Measurements from ENCODE around the gene ABCC8.

The ABCC8 gene

GRCh38 chr11:17399236-17399635 lies 77.4 kb downstream of the ABCC8 start:
- H3K9me3 Mint-ChIP-seq = peaks cover 3% of the 10 kb centered on the region
- H3K4me3 Mint-ChIP-seq = no peak overlapping the region
- H3K27ac Mint-ChIP-seq = peak overlapping the region; percentile 91
- no peaks in the 10 kb centered on the region for H3K36me3 Mint-ChIP-seq
- no peak for ATAC-seq
- peaks cover 25% of the 10 kb centered on the region for H3K4me1 Mint-ChIP-seq
- no peaks in the 10 kb centered on the region for H3K27me3 Mint-ChIP-seq

- no peaks in the 10 kb centered on the region for H3K27me3 Mint-ChIP-seq
- no peak for ATAC-seq
- no peaks in the 10 kb centered on the region for H3K36me3 Mint-ChIP-seq
- peaks cover 25% of the 10 kb centered on the region for H3K4me1 Mint-ChIP-seq
- H3K9me3 Mint-ChIP-seq = peaks cover 3% of the 10 kb centered on the region
- no peak overlapping the region for H3K4me3 Mint-ChIP-seq
- H3K27ac Mint-ChIP-seq = peak overlapping the region; percentile 91
Observed at GRCh38 chr11:17397311-17398002, 79.2 kb downstream of the ABCC8 start.

GRCh38 chr11:17396598-17397310 lies 79.9 kb downstream of the ABCC8 start:
- no peak for ATAC-seq
- peak overlapping the region; percentile 91 for H3K27ac Mint-ChIP-seq
- H3K27me3 Mint-ChIP-seq = no peaks in the 10 kb centered on the region

GRCh38 chr11:17395978-17396377 lies 80.7 kb downstream of the ABCC8 start:
- peak overlapping the region; percentile 91 for H3K27ac Mint-ChIP-seq
- H3K36me3 Mint-ChIP-seq = no peaks in the 10 kb centered on the region
- H3K9me3 Mint-ChIP-seq = peaks cover 3% of the 10 kb centered on the region
- peaks cover 30% of the 10 kb centered on the region for H3K4me1 Mint-ChIP-seq
- no peaks in the 10 kb centered on the region for H3K27me3 Mint-ChIP-seq
- H3K4me3 Mint-ChIP-seq = no peak overlapping the region
- ATAC-seq = no peak

More at GRCh38 chr11:17396598-17397310, 79.9 kb downstream of the ABCC8 start:
- Mint-ChIP-seq H3K9me3 (peaks cover 3% of the 10 kb centered on the region), H3K4me3 (no peak overlapping the region), H3K4me1 (peaks cover 28% of the 10 kb centered on the region), H3K36me3 (no peaks in the 10 kb centered on the region)

- Mint-ChIP-seq H3K27ac (peak overlapping the region; percentile 91), H3K27me3 (no peaks in the 10 kb centered on the region), H3K9me3 (peaks cover 3% of the 10 kb centered on the region), H3K36me3 (no peaks in the 10 kb centered on the region), H3K4me1 (peaks cover 28% of the 10 kb centered on the region), H3K4me3 (no peak overlapping the region)
- no peak for ATAC-seq
Observed at GRCh38 chr11:17395554-17395961, 81.1 kb downstream of the ABCC8 start.

GRCh38 chr11:17394743-17395390 lies 81.8 kb downstream of the ABCC8 start:
- no peaks in the 10 kb centered on the region for H3K27me3 Mint-ChIP-seq
- no peak for ATAC-seq

GRCh38 chr11:17393472-17393871 lies 83.2 kb downstream of the ABCC8 start:
- no peak for ATAC-seq
- Mint-ChIP-seq H3K9me3 (no peaks in the 10 kb centered on the region), H3K4me3 (no peak overlapping the region), H3K27ac (peak overlapping the region; percentile 28), H3K27me3 (no peaks in the 10 kb centered on the region), H3K4me1 (peaks cover 29% of the 10 kb centered on the region), H3K36me3 (no peaks in the 10 kb centered on the region)

More at GRCh38 chr11:17394743-17395390, 81.8 kb downstream of the ABCC8 start:
- Mint-ChIP-seq H3K9me3 (peaks cover 3% of the 10 kb centered on the region), H3K36me3 (no peaks in the 10 kb centered on the region), H3K4me3 (no peak overlapping the region), H3K27ac (peak overlapping the region; percentile 91), H3K4me1 (peaks cover 28% of the 10 kb centered on the region)

GRCh38 chr11:17392872-17393271 lies 83.8 kb downstream of the ABCC8 start:
- Mint-ChIP-seq H3K4me1 (peaks cover 32% of the 10 kb centered on the region), H3K27ac (peak overlapping the region; percentile 28), H3K4me3 (no peak overlapping the region), H3K27me3 (no peaks in the 10 kb centered on the region), H3K36me3 (no peaks in the 10 kb centered on the region), H3K9me3 (no peaks in the 10 kb centered on the region)
- ATAC-seq = no peak

GRCh38 chr11:17391493-17392355 lies 84.9 kb downstream of the ABCC8 start:
- peaks cover 43% of the 10 kb centered on the region for H3K4me1 Mint-ChIP-seq
- peak; percentile 51 for ATAC-seq
- no peaks in the 10 kb centered on the region for H3K27me3 Mint-ChIP-seq
- H3K4me3 Mint-ChIP-seq = peak overlapping the region; percentile 50
- H3K27ac Mint-ChIP-seq = peak overlapping the region; percentile 46
- H3K36me3 Mint-ChIP-seq = peaks cover 10% of the 10 kb centered on the region
- no peaks in the 10 kb centered on the region for H3K9me3 Mint-ChIP-seq

- H3K36me3 Mint-ChIP-seq = peaks cover 23% of the 10 kb centered on the region
- H3K9me3 Mint-ChIP-seq = no peaks in the 10 kb centered on the region
- peaks cover 57% of the 10 kb centered on the region for H3K4me1 Mint-ChIP-seq
- ATAC-seq = no peak
- peak overlapping the region; percentile 86 for H3K4me3 Mint-ChIP-seq
- peak overlapping the region; percentile 83 for H3K27ac Mint-ChIP-seq
- no peaks in the 10 kb centered on the region for H3K27me3 Mint-ChIP-seq
Observed at GRCh38 chr11:17389957-17390649, 86.5 kb downstream of the ABCC8 start.

- peaks cover 30% of the 10 kb centered on the region for H3K36me3 Mint-ChIP-seq
- H3K9me3 Mint-ChIP-seq = no peaks in the 10 kb centered on the region
- peak overlapping the region; percentile 83 for H3K27ac Mint-ChIP-seq
- H3K4me1 Mint-ChIP-seq = peaks cover 64% of the 10 kb centered on the region
- no peaks in the 10 kb centered on the region for H3K27me3 Mint-ChIP-seq
- ATAC-seq = peak; percentile 83
- H3K4me3 Mint-ChIP-seq = peak overlapping the region; percentile 86
Observed at GRCh38 chr11:17389211-17389956, 87.3 kb downstream of the ABCC8 start.

- H3K27me3 Mint-ChIP-seq = no peaks in the 10 kb centered on the region
- peak within 1 kb of the TSS; percentile 83 for H3K27ac Mint-ChIP-seq
- peaks cover 31% of the 10 kb centered on the region for H3K36me3 Mint-ChIP-seq
- ATAC-seq = peak; percentile 62
- peaks cover 67% of the 10 kb centered on the region for H3K4me1 Mint-ChIP-seq
- peak within 1 kb of the TSS; percentile 86 for H3K4me3 Mint-ChIP-seq
- no peaks in the 10 kb centered on the region for H3K9me3 Mint-ChIP-seq
Observed at GRCh38 chr11:17388609-17389210, 87.9 kb downstream of the ABCC8 start, which contains the start of gene KCNJ11. TSS of gene KCNJ11 (minus strand) at chr11:17388659. CDS start at chr11:17388091, 568 bp downstream.

- no peak overlapping the region for H3K27ac Mint-ChIP-seq
- H3K4me1 Mint-ChIP-seq = peaks cover 67% of the 10 kb centered on the region
- H3K9me3 Mint-ChIP-seq = no peaks in the 10 kb centered on the region
- ATAC-seq = no peak
- H3K36me3 Mint-ChIP-seq = peaks cover 31% of the 10 kb centered on the region
- no peaks in the 10 kb centered on the region for H3K27me3 Mint-ChIP-seq
- H3K4me3 Mint-ChIP-seq = peak overlapping the region; percentile 86
Observed at GRCh38 chr11:17387811-17388210, 88.8 kb downstream of the ABCC8 start.
